Lower leg skin (tissue), 3 donors: ENCODE data around the gene DLG5.

Experiments used
- POLR2A ChIP-seq, 2 donors: fragments of 450-650 bp; IDR thresholded peaks; one replicate each; pipeline ENCODE4 v1.6.1; 2016 to 2017; ENCODE audit warnings: antibody characterized with exemption in 2 of 2, mild to moderate bottlenecking in 1 of 2, moderate library complexity in 1 of 2
- TF ChIP-seq, protein P1 (sequence below), 3 donors: fragments of 450-650 bp; IDR thresholded peaks; one replicate each; pipeline ENCODE4 v1.5.1; 2016; ENCODE audit warnings: antibody characterized with exemption in 3 of 3, mild to moderate bottlenecking in 3 of 3, moderate library complexity in 2 of 3

DNA sequence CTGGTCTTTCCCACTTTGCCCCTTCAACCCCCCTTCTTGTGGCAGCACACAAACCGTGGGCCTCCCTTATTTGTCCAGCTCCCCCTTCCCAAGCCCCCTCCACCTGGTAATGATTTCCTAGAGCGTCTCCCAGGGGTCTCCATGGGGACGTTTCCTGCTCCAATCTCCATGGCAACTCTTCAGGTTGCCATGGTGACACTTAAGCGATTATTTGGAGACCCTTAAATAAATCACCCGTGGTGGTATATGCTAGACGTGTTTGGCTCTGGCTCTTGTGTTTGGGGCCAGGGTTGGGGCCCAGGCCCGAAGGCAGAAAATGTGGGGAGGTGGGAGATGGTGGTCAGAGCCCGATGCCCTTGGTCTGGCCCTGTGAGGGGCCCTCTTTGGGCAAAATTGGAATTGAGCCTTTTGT, 41.1 kb upstream of the DLG5 start:
- TF ChIP-seq, protein P1, sequence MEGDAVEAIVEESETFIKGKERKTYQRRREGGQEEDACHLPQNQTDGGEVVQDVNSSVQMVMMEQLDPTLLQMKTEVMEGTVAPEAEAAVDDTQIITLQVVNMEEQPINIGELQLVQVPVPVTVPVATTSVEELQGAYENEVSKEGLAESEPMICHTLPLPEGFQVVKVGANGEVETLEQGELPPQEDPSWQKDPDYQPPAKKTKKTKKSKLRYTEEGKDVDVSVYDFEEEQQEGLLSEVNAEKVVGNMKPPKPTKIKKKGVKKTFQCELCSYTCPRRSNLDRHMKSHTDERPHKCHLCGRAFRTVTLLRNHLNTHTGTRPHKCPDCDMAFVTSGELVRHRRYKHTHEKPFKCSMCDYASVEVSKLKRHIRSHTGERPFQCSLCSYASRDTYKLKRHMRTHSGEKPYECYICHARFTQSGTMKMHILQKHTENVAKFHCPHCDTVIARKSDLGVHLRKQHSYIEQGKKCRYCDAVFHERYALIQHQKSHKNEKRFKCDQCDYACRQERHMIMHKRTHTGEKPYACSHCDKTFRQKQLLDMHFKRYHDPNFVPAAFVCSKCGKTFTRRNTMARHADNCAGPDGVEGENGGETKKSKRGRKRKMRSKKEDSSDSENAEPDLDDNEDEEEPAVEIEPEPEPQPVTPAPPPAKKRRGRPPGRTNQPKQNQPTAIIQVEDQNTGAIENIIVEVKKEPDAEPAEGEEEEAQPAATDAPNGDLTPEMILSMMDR (IDR thresholded peaks at IDR 0.05) = no peak
- no peak for TF ChIP-seq POLR2A (IDR thresholded peaks at IDR 0.05)
